Mucosa of stomach (tissue), 1 donor: ENCODE data around the gene TBC1D2B.
A peak's percentile ranks its signal among the peaks of the same experiment; 100 is the strongest.

Experiments
- H3K27me3 ChIP-seq: one replicate; pipeline ENCODE4 v1.7.0; 2013; ENCODE audit warnings: mild to moderate bottlenecking, low read length; ENCODE audit not compliant: control insufficient read depth, insufficient read depth
- H3K36me3 ChIP-seq: one replicate; pipeline ENCODE4 v1.7.0; 2013; ENCODE audit warnings: low read length; ENCODE audit not compliant: control insufficient read depth, insufficient read depth
- H3K4me1 ChIP-seq: one replicate; pipeline ENCODE4 v1.7.0; 2013; ENCODE audit warnings: mild to moderate bottlenecking, low read length; ENCODE audit not compliant: control insufficient read depth, insufficient read depth
- H3K4me3 ChIP-seq: one replicate; pipeline ENCODE4 v1.7.0; 2013; ENCODE audit warnings: low read length
- H3K9ac ChIP-seq: one replicate; pipeline ENCODE4 v1.7.0; 2013; ENCODE audit warnings: mild to moderate bottlenecking, low read length, moderate library complexity
- H3K9me3 ChIP-seq: one replicate; pipeline ENCODE4 v1.7.0; 2013; ENCODE audit warnings: mild to moderate bottlenecking, low read length, moderate library complexity; ENCODE audit not compliant: control insufficient read depth
- donor health status: Pancreatic carcinoma.

The TBC1D2B gene

GRCh38 chr15:78079298-78080087, 2.0 kb upstream of the TBC1D2B start:
- no peaks in the 10 kb centered on the region for H3K36me3 ChIP-seq
- H3K4me1 ChIP-seq: peaks cover 45% of the 10 kb centered on the region
- H3K27me3 ChIP-seq: no peaks in the 10 kb centered on the region
- no peak overlapping the region for H3K4me3 ChIP-seq
- H3K9ac ChIP-seq: no peak overlapping the region
- no peaks in the 10 kb centered on the region for H3K9me3 ChIP-seq

- Histone ChIP-seq H3K4me3 (no peak overlapping the region), H3K27me3 (no peaks in the 10 kb centered on the region), H3K4me1 (peaks cover 35% of the 10 kb centered on the region), H3K9ac (no peak overlapping the region), H3K9me3 (no peaks in the 10 kb centered on the region), H3K36me3 (no peaks in the 10 kb centered on the region)
Measured at GRCh38 chr15:78077871-78078210, 330 bp upstream of the TBC1D2B start.

GRCh38 chr15:78076231-78077052, 1.1 kb downstream of the TBC1D2B start:
- Histone ChIP-seq H3K36me3 (no peaks in the 10 kb centered on the region), H3K4me1 (peaks cover 25% of the 10 kb centered on the region), H3K27me3 (no peaks in the 10 kb centered on the region), H3K4me3 (peak overlapping the region; percentile 65), H3K9ac (peak overlapping the region; percentile 90), H3K9me3 (no peaks in the 10 kb centered on the region)

- peak overlapping the region; percentile 2 for H3K4me3 ChIP-seq
- no peaks in the 10 kb centered on the region for H3K27me3 ChIP-seq
- H3K9ac ChIP-seq: peak overlapping the region; percentile 55
- H3K9me3 ChIP-seq: no peaks in the 10 kb centered on the region
- H3K4me1 ChIP-seq: peaks cover 25% of the 10 kb centered on the region
- H3K36me3 ChIP-seq: no peaks in the 10 kb centered on the region
Measured at GRCh38 chr15:78075490-78076230, 1.9 kb downstream of the TBC1D2B start.

- H3K4me1 ChIP-seq: peaks cover 31% of the 10 kb centered on the region
- no peak overlapping the region for H3K4me3 ChIP-seq
- H3K9ac ChIP-seq: no peak overlapping the region
Measured at GRCh38 chr15:78073046-78073787, 4.3 kb downstream of the TBC1D2B start.

GRCh38 chr15:78072080-78072892, 5.2 kb downstream of the TBC1D2B start:
- no peaks in the 10 kb centered on the region for H3K27me3 ChIP-seq
- no peak overlapping the region for H3K4me3 ChIP-seq
- H3K9ac ChIP-seq: no peak overlapping the region
- H3K36me3 ChIP-seq: no peaks in the 10 kb centered on the region
- H3K9me3 ChIP-seq: no peaks in the 10 kb centered on the region
- peaks cover 36% of the 10 kb centered on the region for H3K4me1 ChIP-seq

More at GRCh38 chr15:78073046-78073787, 4.3 kb downstream of the TBC1D2B start:
- H3K9me3 ChIP-seq: no peaks in the 10 kb centered on the region
- no peaks in the 10 kb centered on the region for H3K27me3 ChIP-seq
- H3K36me3 ChIP-seq: no peaks in the 10 kb centered on the region

GRCh38 chr15:78071383-78071782, 6.1 kb downstream of the TBC1D2B start:
- Histone ChIP-seq H3K4me3 (no peak overlapping the region), H3K9me3 (no peaks in the 10 kb centered on the region), H3K9ac (no peak overlapping the region), H3K36me3 (no peaks in the 10 kb centered on the region), H3K4me1 (peaks cover 45% of the 10 kb centered on the region), H3K27me3 (no peaks in the 10 kb centered on the region)

- no peak overlapping the region for H3K9ac ChIP-seq
- no peaks in the 10 kb centered on the region for H3K9me3 ChIP-seq
- H3K4me3 ChIP-seq: no peak overlapping the region
- no peaks in the 10 kb centered on the region for H3K36me3 ChIP-seq
- H3K4me1 ChIP-seq: peaks cover 46% of the 10 kb centered on the region
- H3K27me3 ChIP-seq: no peaks in the 10 kb centered on the region
Measured at GRCh38 chr15:78070049-78070700, 7.3 kb downstream of the TBC1D2B start.

GRCh38 chr15:78069462-78070029, 8.0 kb downstream of the TBC1D2B start:
- no peak overlapping the region for H3K9ac ChIP-seq
- no peak overlapping the region for H3K4me3 ChIP-seq
- H3K27me3 ChIP-seq: no peaks in the 10 kb centered on the region
- no peaks in the 10 kb centered on the region for H3K36me3 ChIP-seq
- no peaks in the 10 kb centered on the region for H3K9me3 ChIP-seq
- peaks cover 52% of the 10 kb centered on the region for H3K4me1 ChIP-seq

- no peaks in the 10 kb centered on the region for H3K9me3 ChIP-seq
- no peaks in the 10 kb centered on the region for H3K36me3 ChIP-seq
- H3K4me1 ChIP-seq: peaks cover 55% of the 10 kb centered on the region
- peak overlapping the region; percentile 6 for H3K9ac ChIP-seq
- no peaks in the 10 kb centered on the region for H3K27me3 ChIP-seq
- no peak overlapping the region for H3K4me3 ChIP-seq
Measured at GRCh38 chr15:78069052-78069414, 8.5 kb downstream of the TBC1D2B start.
